GM19351 (cell line): ENCODE measurements around the gene CYB5B.

Experiments
- ATAC-seq: cut with Tn5 transposase; IDR thresholded peaks from one replicate; pipeline ENCODE4 v1.9.1; 2021; ENCODE audit warnings: mild to moderate bottlenecking, moderate library complexity; ENCODE audit not compliant: unreplicated experiment

CYB5B gene

GRCh38 chr16:69443927-69444631, 19.7 kb downstream of the CYB5B start:
- ATAC-seq = no peak

- no peak for ATAC-seq
These were observed 20.6 kb downstream of the CYB5B start for GRCh38 chr16:69444873-69445517.

DNA sequence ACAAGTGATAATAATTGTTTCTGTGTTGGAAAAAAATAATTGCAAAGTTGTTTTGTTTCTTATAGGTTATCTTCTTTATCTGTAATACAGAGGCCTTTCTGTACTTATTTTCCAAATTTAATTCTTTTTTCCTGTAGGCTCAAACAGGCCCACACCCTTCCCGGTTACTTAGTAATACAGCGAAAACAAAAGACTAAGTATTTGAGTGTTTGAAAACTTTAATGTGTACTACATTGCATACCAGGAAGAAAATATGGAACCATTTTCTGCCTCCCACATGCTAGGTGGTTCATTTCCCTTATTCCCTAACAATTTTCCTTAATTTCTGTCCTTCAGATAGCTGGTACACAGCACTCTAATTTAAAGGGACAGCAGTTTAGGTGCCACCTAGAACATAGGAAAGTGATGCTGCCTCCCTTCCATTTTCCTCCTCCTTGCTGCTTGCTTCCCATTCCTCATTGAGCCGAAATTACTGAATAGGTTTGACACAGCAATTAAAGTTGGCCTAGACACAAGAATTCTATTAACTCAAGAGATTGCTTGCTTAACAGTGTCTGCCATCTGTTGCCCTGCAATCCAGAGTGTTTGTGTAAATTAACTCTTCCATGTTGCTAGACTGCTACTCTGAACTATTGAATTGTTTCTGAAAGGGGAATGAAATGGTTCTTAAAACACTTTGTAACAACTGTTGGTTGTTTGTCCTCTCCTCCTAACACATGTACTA, 24.2 kb downstream of the CYB5B start:
- ATAC-seq = no peak

DNA sequence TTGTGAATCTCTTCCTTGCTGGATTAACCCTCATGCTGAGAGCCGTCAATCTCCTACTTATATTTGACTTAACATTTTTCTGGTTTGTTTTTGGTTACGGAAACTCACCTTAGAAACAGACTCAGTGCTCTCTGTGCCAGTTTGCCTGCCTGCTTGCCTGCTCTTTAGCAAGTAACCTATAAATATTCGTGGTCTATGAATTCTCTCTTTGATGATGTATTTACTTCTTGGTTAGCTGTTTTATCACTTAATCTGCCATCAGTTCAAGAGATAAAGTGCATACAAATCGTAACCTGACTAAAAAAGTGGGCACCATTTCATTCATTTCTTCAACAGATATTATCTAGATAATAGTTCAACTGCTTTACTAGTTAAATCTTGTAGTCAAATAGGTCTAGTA, 26.7 kb downstream of the CYB5B start:
- ATAC-seq = no peak

DNA sequence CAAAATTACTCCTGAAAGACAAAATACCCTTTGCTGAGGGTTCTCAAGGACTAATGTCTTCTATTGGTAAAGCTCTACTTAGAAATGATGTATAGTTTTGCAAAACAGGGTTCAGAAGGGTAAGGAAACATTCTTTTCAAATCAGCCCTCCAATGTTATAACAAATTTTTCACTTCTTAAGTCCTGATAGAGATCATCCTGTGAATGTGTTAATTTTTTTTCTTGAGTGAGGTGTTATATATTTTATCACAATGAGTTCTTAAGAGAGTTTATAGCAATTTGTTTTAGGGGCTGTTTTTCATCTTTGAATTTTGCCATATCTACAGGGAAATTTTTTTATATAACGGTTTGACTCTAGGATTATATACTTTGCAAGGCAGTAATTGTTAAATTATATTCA, 29.5 kb downstream of the CYB5B start:
- ATAC-seq = no peak

- no peak for ATAC-seq
These were observed 39.5 kb downstream of the CYB5B start for GRCh38 chr16:69463876-69464275.

- peak; percentile 52 for ATAC-seq
These were observed 40.8 kb downstream of the CYB5B start for GRCh38 chr16:69465083-69465721.

- no peak for ATAC-seq
These were observed 41.5 kb downstream of the CYB5B start for GRCh38 chr16:69465881-69466280.

- no peak for ATAC-seq
These were observed 42.1 kb downstream of the CYB5B start for GRCh38 chr16:69466547-69466946.

DNA sequence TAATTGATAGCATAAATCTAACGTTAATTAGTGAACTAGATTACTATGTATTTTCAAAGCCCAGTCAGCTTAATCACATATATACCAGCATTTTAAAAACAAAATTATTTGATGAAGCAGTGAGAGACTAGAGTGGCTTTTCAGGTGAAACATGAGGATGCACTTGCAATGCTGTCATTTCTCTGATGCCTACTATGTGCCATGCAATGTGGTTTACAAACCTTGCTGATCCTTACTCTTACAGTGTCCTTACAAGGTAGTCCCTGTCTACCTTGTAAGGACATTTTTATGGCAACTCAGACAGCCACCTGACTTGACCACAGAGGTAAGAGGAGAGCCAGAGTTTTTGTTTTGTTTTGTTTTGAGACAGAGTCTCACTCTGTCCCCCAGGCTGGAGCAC, 42.7 kb downstream of the CYB5B start:
- ATAC-seq = no peak

GRCh38 chr16:69467531-69468204, 43.2 kb downstream of the CYB5B start:
- ATAC-seq = no peak

DNA sequence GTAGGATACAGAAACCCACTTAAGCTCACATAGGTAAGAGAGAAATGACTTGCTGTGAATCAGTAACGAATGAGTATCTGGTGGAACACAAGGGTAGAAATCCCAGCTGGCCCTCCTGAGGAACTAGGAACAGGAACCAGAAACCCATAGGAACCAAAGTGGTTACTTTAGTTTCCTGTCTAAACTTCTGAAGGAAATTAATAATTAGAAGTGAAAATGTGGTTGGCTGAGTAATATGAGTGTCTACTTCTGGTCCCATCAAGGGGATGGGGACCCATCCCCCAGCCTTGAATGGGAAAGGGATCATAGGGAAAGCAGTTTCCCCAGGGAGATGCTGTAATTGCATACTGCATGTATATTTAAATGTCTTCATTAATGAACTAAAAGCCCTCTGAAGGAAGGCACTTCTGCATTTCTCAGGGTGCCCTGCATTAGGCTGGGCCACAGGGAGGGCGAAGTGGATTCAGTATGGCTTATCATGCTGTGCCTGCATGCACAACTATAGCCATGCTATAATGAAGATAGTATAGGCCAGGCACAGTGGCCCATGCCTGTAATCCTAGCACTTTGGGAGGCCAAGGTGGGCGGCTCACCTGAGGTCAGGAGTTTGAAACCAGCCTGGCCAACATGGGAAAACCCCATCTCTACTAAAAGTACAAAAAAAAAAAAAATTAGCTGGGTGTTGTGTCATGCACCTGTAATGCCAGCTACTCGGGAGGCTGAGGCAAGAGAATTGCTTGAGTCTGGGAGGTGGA, 45.6 kb downstream of the CYB5B start:
- ATAC-seq = peak; percentile 55

DNA sequence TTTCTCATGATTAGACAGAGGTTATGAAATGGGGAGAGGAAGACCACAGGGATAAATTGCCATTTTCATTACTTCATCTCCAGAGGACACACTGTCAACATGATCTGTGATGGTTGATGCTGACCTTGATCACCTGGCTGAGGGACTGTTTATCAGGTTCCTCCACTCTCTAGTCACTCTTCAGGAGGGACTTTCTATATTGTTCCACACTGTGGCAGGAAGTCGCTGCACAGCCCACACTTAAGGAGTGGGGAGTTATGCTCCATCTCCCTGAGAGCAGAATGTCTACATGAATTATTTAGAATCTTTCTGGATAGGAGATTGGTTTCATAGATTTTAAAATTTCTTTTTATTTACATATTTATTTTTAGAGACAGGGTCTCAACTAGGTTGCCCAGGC, 46.7 kb downstream of the CYB5B start:
- no peak for ATAC-seq

GRCh38 chr16:69474408-69474807, 50.0 kb downstream of the CYB5B start:
- ATAC-seq = no peak

DNA sequence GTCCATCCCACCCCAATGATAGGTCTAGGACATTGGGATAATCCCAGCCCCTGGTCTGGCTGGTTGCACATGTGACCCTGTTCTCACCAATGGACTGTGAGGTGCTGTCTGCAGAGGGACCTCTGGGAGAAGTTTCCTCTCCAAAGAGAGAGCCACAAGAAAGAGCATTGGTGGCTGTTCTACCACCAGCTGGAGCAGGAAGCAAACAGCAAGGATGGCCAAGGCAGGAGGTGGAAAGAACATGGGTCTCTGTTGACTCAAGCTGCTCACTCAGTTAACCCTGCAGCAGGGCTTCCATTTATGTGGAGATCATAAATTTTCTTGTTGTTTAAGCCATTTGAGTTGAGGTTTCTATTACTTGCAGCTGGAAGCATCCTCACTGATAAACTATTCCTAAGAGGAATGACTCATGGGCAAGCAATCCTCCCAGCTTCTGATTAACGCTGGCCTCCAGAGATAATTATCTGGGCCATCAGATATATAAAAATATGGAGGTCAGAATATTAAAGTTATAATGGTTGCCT, 52.6 kb downstream of the CYB5B start:
- no peak for ATAC-seq

- ATAC-seq = no peak
These were observed 53.1 kb downstream of the CYB5B start for GRCh38 chr16:69477546-69477945.

DNA sequence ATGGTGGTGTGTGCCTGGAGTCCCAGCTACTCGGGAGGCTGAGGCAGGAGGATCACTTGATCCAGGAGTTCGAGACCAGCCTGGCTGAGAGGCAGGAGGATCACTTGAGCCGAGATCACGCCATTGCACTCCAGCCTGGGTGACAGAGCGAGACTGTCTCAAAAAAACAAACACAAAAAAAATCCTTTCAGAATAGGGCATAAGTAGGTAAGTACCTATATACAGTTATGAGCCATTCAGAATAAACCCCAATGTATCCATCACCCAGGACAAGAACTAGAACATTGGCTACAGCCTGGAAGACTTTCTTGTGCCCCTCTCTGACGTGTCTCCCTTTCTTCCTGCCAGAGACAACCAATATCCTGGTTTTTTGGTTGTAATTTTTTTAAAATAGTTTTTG, 54.3 kb downstream of the CYB5B start:
- no peak for ATAC-seq

DNA sequence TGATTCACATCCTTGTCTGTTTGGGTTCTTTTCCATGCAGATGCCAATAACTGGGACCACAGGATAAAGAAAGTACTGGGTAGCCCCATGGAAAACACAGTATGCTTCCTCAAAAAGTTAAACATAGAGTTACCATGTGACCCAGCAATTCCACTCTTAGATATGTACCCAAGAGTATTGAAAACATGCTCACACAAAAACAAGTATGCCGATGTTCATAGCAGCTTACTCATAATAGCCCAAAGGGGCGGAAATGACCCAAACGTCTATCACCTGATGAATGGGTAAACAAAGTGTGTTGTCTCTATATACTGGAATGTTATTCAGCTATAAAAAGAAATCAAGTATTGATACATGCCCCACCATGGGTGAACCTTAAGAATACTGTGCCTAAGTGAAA, 55.4 kb downstream of the CYB5B start:
- no peak for ATAC-seq

- ATAC-seq = no peak
These were observed 57.5 kb downstream of the CYB5B start for GRCh38 chr16:69481901-69482341.

DNA sequence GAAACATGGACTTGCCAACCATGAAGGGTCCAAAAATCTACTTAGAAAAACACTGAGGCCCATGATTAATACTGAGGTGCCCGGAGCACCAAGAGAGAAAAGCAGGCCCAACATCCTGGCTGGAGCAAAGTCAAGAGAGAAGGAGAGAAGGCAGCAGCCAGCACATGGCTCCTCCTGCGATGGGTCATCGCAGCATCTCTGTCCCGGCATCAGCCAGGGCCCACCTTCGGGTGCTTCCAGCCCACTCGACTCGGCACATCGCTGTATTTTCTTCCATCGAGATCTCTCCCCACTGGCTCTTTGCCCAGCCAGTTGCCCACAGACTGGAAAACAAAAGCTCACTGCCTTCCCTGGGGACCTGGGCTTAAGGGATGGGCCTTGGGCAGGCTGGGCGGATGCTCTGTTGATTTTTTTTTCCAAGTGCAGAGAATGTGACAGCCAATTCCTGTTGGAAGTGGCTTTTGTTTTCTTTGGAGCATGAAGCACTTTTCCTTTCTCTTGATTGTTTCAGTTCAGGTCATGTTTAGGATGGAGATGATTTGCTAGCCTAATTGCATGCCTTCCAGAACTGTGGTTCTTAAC, 58.1 kb downstream of the CYB5B start:
- ATAC-seq = no peak
